Duodenal mucosa (tissue), 2 donors: ENCODE measurements around the gene ZNF608.

Experiments used
- H3K27ac ChIP-seq: one replicate; pipeline ENCODE4 v1.7.0; 2013; ENCODE audit warnings: low read depth, low read length
- H3K27me3 ChIP-seq, 2 donors: one replicate each; pipeline ENCODE4 v1.7.0; 2013; ENCODE audit warnings: low read length in 2 of 2, control low read depth in 1 of 2; ENCODE audit not compliant: insufficient read depth in 2 of 2, control insufficient read depth in 1 of 2
- H3K36me3 ChIP-seq, 2 donors: one replicate each; pipeline ENCODE4 v1.7.0; 2013; ENCODE audit warnings: low read length in 2 of 2, control low read depth in 1 of 2; ENCODE audit not compliant: insufficient read depth in 2 of 2, control insufficient read depth in 1 of 2
- H3K4me1 ChIP-seq, 2 donors: one replicate each; pipeline ENCODE4 v1.7.0; 2013; ENCODE audit warnings: low read length in 2 of 2, control low read depth in 1 of 2; ENCODE audit not compliant: insufficient read depth in 2 of 2, control insufficient read depth in 1 of 2
- H3K4me3 ChIP-seq, 2 donors: one replicate each; pipeline ENCODE4 v1.7.0; 2013; ENCODE audit warnings: low read length in 2 of 2, low read depth in 1 of 2
- H3K9ac ChIP-seq, 2 donors: one replicate each; pipeline ENCODE4 v1.7.0; 2013; ENCODE audit warnings: low read length in 2 of 2, low read depth in 1 of 2
- H3K9me3 ChIP-seq, 2 donors: one replicate each; pipeline ENCODE4 v1.7.0; 2013; ENCODE audit warnings: low read length in 2 of 2, control low read depth in 1 of 2; ENCODE audit not compliant: control insufficient read depth in 1 of 2

ZNF608 gene

GRCh38 chr5:124729720-124730359 is 16.6 kb downstream of the ZNF608 start:
- Histone ChIP-seq H3K4me3 (no peak overlapping the region), H3K36me3 (peaks cover 0 to 3% of the 10 kb centered on the region in 2 donors), H3K4me1 (peaks cover 4 to 24% of the 10 kb centered on the region in 2 donors), H3K9ac (no peak overlapping the region), H3K9me3 (no peaks in the 10 kb centered on the region), H3K27ac (no peak overlapping the region), H3K27me3 (no peaks in the 10 kb centered on the region)

GRCh38 chr5:124728968-124729332 is 17.5 kb downstream of the ZNF608 start:
- H3K9me3 ChIP-seq: no peaks in the 10 kb centered on the region
- H3K9ac ChIP-seq: no peak overlapping the region
- no peak overlapping the region for H3K4me3 ChIP-seq
- no peak overlapping the region for H3K27ac ChIP-seq
- peaks cover 0 to 3% of the 10 kb centered on the region in 2 donors for H3K36me3 ChIP-seq
- no peaks in the 10 kb centered on the region for H3K27me3 ChIP-seq
- peaks cover 0 to 15% of the 10 kb centered on the region in 2 donors for H3K4me1 ChIP-seq

- peaks cover 0 to 15% of the 10 kb centered on the region in 2 donors for H3K4me1 ChIP-seq
- no peaks in the 10 kb centered on the region for H3K9me3 ChIP-seq
Observed at GRCh38 chr5:124728331-124728967, 18.0 kb downstream of the ZNF608 start.

GRCh38 chr5:124726631-124727362 is 19.6 kb downstream of the ZNF608 start:
- no peak overlapping the region for H3K27ac ChIP-seq
- H3K4me3 ChIP-seq: no peak overlapping the region
- peaks cover 0 to 3% of the 10 kb centered on the region in 2 donors for H3K36me3 ChIP-seq
- H3K9me3 ChIP-seq: no peaks in the 10 kb centered on the region
- H3K9ac ChIP-seq: no peak overlapping the region
- peaks cover 0 to 7% of the 10 kb centered on the region in 2 donors for H3K4me1 ChIP-seq
- no peaks in the 10 kb centered on the region for H3K27me3 ChIP-seq

More at GRCh38 chr5:124728331-124728967, 18.0 kb downstream of the ZNF608 start:
- H3K36me3 ChIP-seq: peaks cover 0 to 3% of the 10 kb centered on the region in 2 donors
- H3K27me3 ChIP-seq: no peaks in the 10 kb centered on the region
- H3K4me3 ChIP-seq: no peak overlapping the region
- H3K9ac ChIP-seq: no peak overlapping the region
- H3K27ac ChIP-seq: no peak overlapping the region

- Histone ChIP-seq H3K27me3 (no peaks in the 10 kb centered on the region), H3K4me1 (peaks cover 5 to 14% of the 10 kb centered on the region in 2 donors), H3K27ac (no peak overlapping the region), H3K9ac (no peak overlapping the region), H3K4me3 (no peak overlapping the region), H3K36me3 (peaks cover 0 to 3% of the 10 kb centered on the region in 2 donors), H3K9me3 (no peaks in the 10 kb centered on the region)
Observed at GRCh38 chr5:124725622-124726258, 20.7 kb downstream of the ZNF608 start.

- Histone ChIP-seq H3K9ac (no peak overlapping the region), H3K9me3 (no peaks in the 10 kb centered on the region), H3K27me3 (no peaks in the 10 kb centered on the region), H3K4me3 (no peak overlapping the region), H3K36me3 (peaks cover 0 to 3% of the 10 kb centered on the region in 2 donors), H3K4me1 (peaks cover 5 to 11% of the 10 kb centered on the region in 2 donors), H3K27ac (no peak overlapping the region)
Observed at GRCh38 chr5:124725040-124725434, 21.4 kb downstream of the ZNF608 start.

GRCh38 chr5:124724357-124725039 is 21.9 kb downstream of the ZNF608 start:
- H3K27me3 ChIP-seq: no peaks in the 10 kb centered on the region
- peaks cover 10 to 14% of the 10 kb centered on the region in 2 donors for H3K4me1 ChIP-seq
- H3K4me3 ChIP-seq: no peak overlapping the region

GRCh38 chr5:124721229-124721735 is 25.2 kb downstream of the ZNF608 start:
- peaks cover 30 to 35% of the 10 kb centered on the region in 2 donors for H3K4me1 ChIP-seq
- no peak overlapping the region for H3K4me3 ChIP-seq
- no peak overlapping the region for H3K9ac ChIP-seq
- no peaks in the 10 kb centered on the region for H3K27me3 ChIP-seq
- H3K27ac ChIP-seq: no peak overlapping the region
- no peaks in the 10 kb centered on the region for H3K36me3 ChIP-seq
- H3K9me3 ChIP-seq: no peaks in the 10 kb centered on the region

More at GRCh38 chr5:124724357-124725039, 21.9 kb downstream of the ZNF608 start:
- Histone ChIP-seq H3K36me3 (peaks cover 0 to 3% of the 10 kb centered on the region in 2 donors), H3K9me3 (no peaks in the 10 kb centered on the region), H3K27ac (no peak overlapping the region), H3K9ac (no peak overlapping the region)

- H3K27me3 ChIP-seq: no peaks in the 10 kb centered on the region
- H3K4me3 ChIP-seq: peak overlapping the region in 1 of 2 donors; percentile 25
- H3K27ac ChIP-seq: no peak overlapping the region
- H3K36me3 ChIP-seq: no peaks in the 10 kb centered on the region
- H3K9me3 ChIP-seq: no peaks in the 10 kb centered on the region
- peaks cover 30 to 35% of the 10 kb centered on the region in 2 donors for H3K4me1 ChIP-seq
- no peak overlapping the region for H3K9ac ChIP-seq
Observed at GRCh38 chr5:124720593-124720992, 25.8 kb downstream of the ZNF608 start.
